SH-SY5Y (cell line): ENCODE data around the gene ARX.

Source experiments
- GATA2 ChIP-seq: IDR thresholded peaks from 2 replicates; pipeline ENCODE4 v1.6.1; 2011; ENCODE audit warnings: mild to moderate bottlenecking, low read depth, low read length
- GATA3 ChIP-seq: IDR thresholded peaks from 2 replicates; pipeline ENCODE4 v1.6.1; 2011; ENCODE audit warnings: low read depth, mild to moderate bottlenecking, low read length, moderate library complexity

- no peak for TF ChIP-seq GATA3
- no peak for TF ChIP-seq GATA2
These were observed 32.4 kb upstream of the ARX start for GRCh38 chrX:25048178-25048577.
